ENCODE data around the gene CCL18.
"Not testable (repeated sequence)": the region's sequence is repeated elsewhere in the genome, so short reads cannot be mapped to it uniquely, and the experiment has no call there.

The CCL18 gene

GRCh38 chr17:36071751-36072150 lies 7.7 kb downstream of the CCL18 start:
- no peak for DNase-seq (ENCODE audit: low read depth in 2 of 2)

GRCh38 chr17:36072431-36073121 lies 8.5 kb downstream of the CCL18 start:
- DNase-seq (ENCODE audit: low read depth in 2 of 2) = peak; percentile 63 to 68

- DNase-seq (ENCODE audit: low read depth in 2 of 2) = no peak
These were observed 10.3 kb downstream of the CCL18 start for GRCh38 chr17:36074365-36074764.

GRCh38 chr17:36081681-36082471 lies 17.8 kb downstream of the CCL18 start:
- not testable (repeated sequence) for DNase-seq (ENCODE audit: low read depth in 2 of 2)

GRCh38 chr17:36082482-36083120 lies 18.5 kb downstream of the CCL18 start:
- not testable (repeated sequence) for DNase-seq (ENCODE audit: low read depth in 2 of 2)

- DNase-seq (ENCODE audit: low read depth in 2 of 2) = not testable (repeated sequence)
These were observed 19.6 kb downstream of the CCL18 start for GRCh38 chr17:36083691-36084090.

- no peak for DNase-seq (ENCODE audit: low read depth in 2 of 2)
These were observed 21.7 kb downstream of the CCL18 start for GRCh38 chr17:36085765-36086164.

GRCh38 chr17:36086791-36087190 lies 22.7 kb downstream of the CCL18 start:
- no peak for DNase-seq (ENCODE audit: low read depth in 2 of 2)

- DNase-seq (ENCODE audit: low read depth in 2 of 2) = not testable (repeated sequence)
These were observed 23.4 kb downstream of the CCL18 start for GRCh38 chr17:36087471-36087870.

GRCh38 chr17:36087897-36088572 lies 24.0 kb downstream of the CCL18 start:
- DNase-seq (ENCODE audit: low read depth in 2 of 2) = not testable (repeated sequence)

- no peak for DNase-seq (ENCODE audit: low read depth in 2 of 2)
These were observed 24.7 kb downstream of the CCL18 start for GRCh38 chr17:36088670-36089338.

GRCh38 chr17:36089339-36089865 lies 25.3 kb downstream of the CCL18 start:
- DNase-seq (ENCODE audit: low read depth in 2 of 2) = no peak

- DNase-seq (ENCODE audit: low read depth in 2 of 2) = peak in 1 of 2 donors; percentile 13
These were observed 26.1 kb downstream of the CCL18 start, which contains the start of gene CCL3 for GRCh38 chr17:36089888-36090836. Gene CCL3, minus strand, starts transcription at chr17:36090143. Its CDS starts 85 bp downstream, at chr17:36090058.

GRCh38 chr17:36092230-36092629 lies 28.2 kb downstream of the CCL18 start:
- no peak for DNase-seq (ENCODE audit: low read depth in 2 of 2)

GRCh38 chr17:36092715-36093114 lies 28.6 kb downstream of the CCL18 start:
- DNase-seq (ENCODE audit: low read depth in 2 of 2) = not testable (repeated sequence)

- no peak for DNase-seq (ENCODE audit: low read depth in 2 of 2)
These were observed 30.2 kb downstream of the CCL18 start for GRCh38 chr17:36094232-36094631.

GRCh38 chr17:36094746-36095145 lies 30.7 kb downstream of the CCL18 start:
- no peak for DNase-seq (ENCODE audit: low read depth in 2 of 2)

- no peak for DNase-seq (ENCODE audit: low read depth in 2 of 2)
These were observed 31.9 kb downstream of the CCL18 start for GRCh38 chr17:36095992-36096391.

- not testable (repeated sequence) for DNase-seq (ENCODE audit: low read depth in 2 of 2)
These were observed 34.9 kb downstream of the CCL18 start for GRCh38 chr17:36099004-36099403.

Measured in activated CD4-positive, alpha-beta T cell treated with anti-CD3 and anti-CD28 coated beads for 24 hours (primary cell).